Measurements from ENCODE around the gene TRAP1. TPM values are rescaled to one million over a fixed set of nuclear protein-coding genes. Genes with fewer than 3 reads are reported as not detected.

The TRAP1 gene
- polyA plus RNA-seq, 2 of the 4 experiments (the other 2 are of a cell fraction) = 103 to 198 TPM

GRCh38 chr16:3752984-3753383, 35.7 kb upstream of the TRAP1 start:
- Histone ChIP-seq H3K9me3 (no peaks in the 10 kb centered on the region), H3K27ac (no peak overlapping the region), H3K4me3 (no peak overlapping the region), H3K4me2 (no peak overlapping the region), H3K4me1 (no peaks in the 10 kb centered on the region)
- ChIA-PET POLR2A (no interaction called here), CTCF (no interaction called here)
- WGBS (ENCODE audit: missing lambda C conversion rate) = 92% methylated on average over 15 of the region's 15 CpGs
- DNase-seq (ENCODE audit: low read depth in 1 of 2, low spot score in 1 of 2) = no peak
- FAIRE-seq = no peak
- TF ChIP-seq RAD21 (conservative IDR thresholded peaks at IDR 0.05 in 1 of 2, IDR thresholded peaks at IDR 0.05 in 1 of 2) (no peak), HOXB5 (CRISPR knock-in tag; IDR thresholded peaks at IDR 0.05) (no peak), HMGXB4 (CRISPR knock-in tag; IDR thresholded peaks at IDR 0.05; ENCODE audit: borderline replicate concordance) (no peak), RCOR1 (IDR thresholded peaks at IDR 0.05; ENCODE audit: low read depth, low read length) (no peak)
- no peak for ATAC-seq

GRCh38 chr16:3751878-3752277, 34.6 kb upstream of the TRAP1 start:
- H3K4me3 ChIP-seq = no peak overlapping the region
- POLR2A ChIA-PET = no interaction called here
- ATAC-seq (no peak), FAIRE-seq (no peak), DNase-seq (ENCODE audit: low read depth in 1 of 2, low spot score in 1 of 2) (no peak)
- no peaks in the 10 kb centered on the region for H3K9me3 ChIP-seq
- no peak overlapping the region for H3K4me2 ChIP-seq
- TF ChIP-seq FOXS1 (CRISPR knock-in tag; IDR thresholded peaks at IDR 0.05) (no peak), SREBF2 (IDR thresholded peaks at IDR 0.05) (no peak), HES2 (IDR thresholded peaks at IDR 0.05) (no peak), FOSL2 (IDR thresholded peaks at IDR 0.05) (no peak), FOSL2 (CRISPR knock-in tag; IDR thresholded peaks at IDR 0.05) (no peak), EHMT2 (IDR thresholded peaks at IDR 0.05; ENCODE audit: low read depth) (no peak), FOSB (CRISPR knock-in tag; IDR thresholded peaks at IDR 0.05) (no peak), BCL3 (IDR thresholded peaks at IDR 0.05) (no peak), ZSCAN20 (CRISPR knock-in tag; IDR thresholded peaks at IDR 0.05) (no peak), MAFK (IDR thresholded peaks at IDR 0.05; ENCODE audit: partially characterized antibody) (no peak), RAD21 (conservative IDR thresholded peaks at IDR 0.05 in 1 of 2, IDR thresholded peaks at IDR 0.05 in 1 of 2) (no peak), HDAC2 (IDR thresholded peaks at IDR 0.05) (no peak), HOXA7 (CRISPR knock-in tag; IDR thresholded peaks at IDR 0.05) (no peak), HOXB13 (CRISPR knock-in tag; IDR thresholded peaks at IDR 0.05; ENCODE audit: low read depth) (no peak), ESRRA (IDR thresholded peaks at IDR 0.05; ENCODE audit: borderline replicate concordance, low read length) (no peak), PBX3 (IDR thresholded peaks at IDR 0.05) (no peak), JUN (IDR thresholded peaks at IDR 0.05) (no peak)
- no peak overlapping the region for H3K27ac ChIP-seq
- 94% methylated on average over 8 of the region's 8 CpGs for WGBS (ENCODE audit: missing lambda C conversion rate)
- H3K4me1 ChIP-seq = no peaks in the 10 kb centered on the region
- CTCF ChIA-PET = interaction anchor here (0.6 to 0.7 kb wide), 3 partner anchors 12 to 396 kb away, joined by 3 to 4 read pairs (median 3); no protein-coding TSS in a partner anchor

GRCh38 chr16:3748307-3748706, 31.0 kb upstream of the TRAP1 start:
- ChIA-PET CTCF (no interaction called here), POLR2A (no interaction called here)
- Histone ChIP-seq H3K4me2 (no peak overlapping the region), H3K4me1 (no peaks in the 10 kb centered on the region), H3K27ac (no peak overlapping the region), H3K9me3 (no peaks in the 10 kb centered on the region), H3K4me3 (no peak overlapping the region)
- whole genome bisulfite sequencing (ENCODE audit: missing lambda C conversion rate) = 90% methylated on average over 5 of the region's 5 CpGs
- no peak for FAIRE-seq
- 0 out of 6 replicates have a peak, but pooled peaks of 1 of the 2 experiments have one; percentile 24 for ATAC-seq
- DNase-seq (ENCODE audit: low read depth in 1 of 2, low spot score in 1 of 2) = no peak
- no peak for TF ChIP-seq ZNF302 (CRISPR knock-in tag; IDR thresholded peaks at IDR 0.05)
- TF ChIP-seq FOSL2 (IDR thresholded peaks at IDR 0.05) = no peak
- TF ChIP-seq FOSL2 (CRISPR knock-in tag; IDR thresholded peaks at IDR 0.05) = no peak
- no peak for TF ChIP-seq HEYL (CRISPR knock-in tag; IDR thresholded peaks at IDR 0.05)
- no peak for TF ChIP-seq USF2 (IDR thresholded peaks at IDR 0.05)
- no peak for TF ChIP-seq NFE2L2 (conservative IDR thresholded peaks at IDR 0.05; ENCODE audit: low read length)
- TF ChIP-seq HOXB5 (CRISPR knock-in tag; IDR thresholded peaks at IDR 0.05) = no peak
- no peak for TF ChIP-seq REST (IDR thresholded peaks at IDR 0.05)
- TF ChIP-seq MYC (IDR thresholded peaks at IDR 0.05; ENCODE audit: borderline replicate concordance, low read length) = no peak

Measured in A549 (cell line).